WERI-Rb-1 (cell line): ENCODE data around the gene SHBG.
"Not testable (repeated sequence)": the region's sequence is repeated elsewhere in the genome, so short reads cannot be mapped to it uniquely, and the experiment has no call there.

Experiments used
- DNase-seq: peaks from one replicate; pipeline ENCODE4 v3.0.0-alpha.2; 2020
- H3K27ac ChIP-seq: fragments of 250-450 bp; sonication (Bioruptor Pico); 2 replicates; pipeline ENCODE4 v1.5.1; 2020; ENCODE audit warnings: mild to moderate bottlenecking, moderate library complexity
- H3K27me3 ChIP-seq: fragments of 250-450 bp; sonication (Bioruptor Pico); 2 replicates; pipeline ENCODE4 v1.5.1; 2021; ENCODE audit warnings: mild to moderate bottlenecking, low read depth, moderate library complexity; ENCODE audit not compliant: insufficient read depth, severe bottlenecking
- H3K36me3 ChIP-seq: fragments of 250-450 bp; sonication (Bioruptor Pico); 2 replicates; pipeline ENCODE4 v1.5.1; 2020; ENCODE audit warnings: mild to moderate bottlenecking, moderate library complexity
- H3K4me3 ChIP-seq: 2 replicates; pipeline ENCODE4 v1.5.1; 2011; ENCODE audit warnings: low read depth, mild to moderate bottlenecking, control low read depth, low read length
- H3K9me3 ChIP-seq: fragments of 250-450 bp; sonication (Bioruptor Pico); 2 replicates; pipeline ENCODE4 v1.5.1; 2021; ENCODE audit warnings: mild to moderate bottlenecking, moderate library complexity; ENCODE audit not compliant: severe bottlenecking
- CTCF ChIP-seq: IDR thresholded peaks from 2 replicates; pipeline ENCODE4 v1.5.1; 2011; ENCODE audit warnings: low read depth, mild to moderate bottlenecking, control low read depth, inconsistent platforms, low read length

Gene SHBG

GRCh38 chr17:7636163-7636562 lies 6.2 kb downstream of the SHBG start:
- DNase-seq, result no peak

GRCh38 chr17:7640783-7641182 lies 10.8 kb downstream of the SHBG start:
- Histone ChIP-seq H3K27ac (no peak overlapping the region), H3K27me3 (no peaks in the 10 kb centered on the region), H3K9me3 (no peaks in the 10 kb centered on the region), H3K36me3 (no peaks in the 10 kb centered on the region), H3K4me3 (no peak overlapping the region)
- no peak for TF ChIP-seq CTCF
- no peak for DNase-seq

More at GRCh38 chr17:7636163-7636562, 6.2 kb downstream of the SHBG start:
- Histone ChIP-seq H3K4me3 (no peak overlapping the region), H3K36me3 (no peaks in the 10 kb centered on the region), H3K27ac (no peak overlapping the region), H3K9me3 (no peaks in the 10 kb centered on the region), H3K27me3 (no peaks in the 10 kb centered on the region)
- TF ChIP-seq CTCF, result no peak

- not testable (repeated sequence) for DNase-seq, H3K27me3 ChIP-seq, H3K4me3 ChIP-seq, H3K9me3 ChIP-seq, H3K27ac ChIP-seq, H3K36me3 ChIP-seq
These were observed 11.7 kb downstream of the SHBG start for GRCh38 chr17:7641635-7642034.

DNA sequence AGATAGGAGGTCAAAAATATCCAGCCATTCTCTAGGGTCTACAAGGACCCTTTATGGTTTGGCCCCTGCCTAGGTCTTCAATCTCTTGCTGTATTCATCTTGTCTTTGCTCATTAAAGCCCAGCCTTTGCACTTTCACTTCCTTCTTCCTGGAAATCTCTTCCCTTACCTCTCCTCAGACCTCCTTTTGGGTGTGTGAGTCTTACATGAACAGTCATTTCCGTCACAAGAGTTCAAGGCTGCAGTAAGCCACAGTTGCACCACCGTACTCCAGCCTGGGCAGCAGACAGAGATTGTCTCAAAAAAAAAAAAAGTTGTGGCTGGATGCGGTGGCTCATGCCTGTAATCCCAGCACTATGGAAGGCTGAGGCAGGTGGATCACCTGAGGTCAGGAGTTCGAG lies 14.8 kb downstream of the SHBG start:
- no peak for TF ChIP-seq CTCF
- no peak overlapping the region for H3K27ac ChIP-seq
- H3K27me3 ChIP-seq, result no peaks in the 10 kb centered on the region
- no peak overlapping the region for H3K4me3 ChIP-seq
- H3K9me3 ChIP-seq, result no peaks in the 10 kb centered on the region
- no peaks in the 10 kb centered on the region for H3K36me3 ChIP-seq
- DNase-seq, result no peak

DNA sequence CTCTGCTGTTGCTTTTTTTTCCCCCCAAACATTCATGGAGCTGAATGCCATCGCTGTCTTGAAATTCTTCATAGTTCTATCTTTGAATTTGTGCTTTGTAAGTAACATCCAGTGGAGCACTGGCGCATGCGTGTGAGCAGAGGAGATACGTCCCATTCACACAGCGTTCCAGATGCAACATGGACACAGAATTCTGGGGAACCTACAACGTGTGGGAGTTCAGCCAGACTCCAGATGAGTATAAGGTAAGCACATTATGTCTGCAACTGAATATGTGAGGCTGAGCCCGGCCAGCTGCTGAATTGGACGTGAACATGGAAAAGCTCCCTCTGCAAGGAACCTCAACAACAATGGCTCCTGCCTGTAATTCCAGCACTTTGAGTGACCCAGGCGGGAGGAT lies 16.5 kb downstream of the SHBG start:
- Histone ChIP-seq H3K9me3 (no peaks in the 10 kb centered on the region), H3K36me3 (no peaks in the 10 kb centered on the region), H3K27me3 (no peaks in the 10 kb centered on the region), H3K27ac (no peak overlapping the region), H3K4me3 (no peak overlapping the region)
- no peak for TF ChIP-seq CTCF
- no peak for DNase-seq

DNA sequence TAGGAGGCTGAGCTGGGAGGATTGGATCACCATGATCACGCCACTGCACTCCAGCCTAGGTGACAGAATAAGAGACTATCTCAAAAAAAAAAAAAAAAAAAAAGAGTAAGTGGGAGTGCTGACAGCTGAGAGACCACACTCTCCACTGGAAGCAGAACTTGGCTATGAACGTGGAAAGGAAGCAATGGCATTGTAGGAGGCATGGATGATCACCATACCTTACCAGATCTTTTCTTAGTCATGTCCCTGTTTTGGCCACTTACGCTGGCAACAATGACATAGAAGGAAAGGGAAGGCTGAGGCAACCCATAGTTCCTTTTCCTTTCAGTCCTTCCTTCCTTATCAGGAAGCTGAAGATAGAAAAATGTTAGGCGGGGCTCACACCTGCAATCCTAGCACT lies 17.1 kb downstream of the SHBG start:
- DNase-seq, result no peak
- no peak overlapping the region for H3K27ac ChIP-seq
- no peak overlapping the region for H3K4me3 ChIP-seq

More for the DNA sequence above, 17.1 kb downstream of the SHBG start:
- TF ChIP-seq CTCF, result no peak
- no peaks in the 10 kb centered on the region for H3K9me3 ChIP-seq
- no peaks in the 10 kb centered on the region for H3K27me3 ChIP-seq
- H3K36me3 ChIP-seq, result no peaks in the 10 kb centered on the region
